Gastrocnemius medialis (tissue), 4 donors: Measurements from ENCODE around the gene ATP6V0D1.

Experiments used
- CTCF ChIP-seq, 5 experiments: fragments of 450-650 bp in 3 of 5; fragments of 200-600 bp in 2 of 5; sonication (generic) in 2 of 5; IDR thresholded peaks in 4 of 5; conservative IDR thresholded peaks in 1 of 5; 1 replicate in 4 of 5; 2 replicates in 1 of 5; pipeline ENCODE4 v1.5.1; 2016 to 2019; ENCODE audit warnings: antibody characterized with exemption in 5 of 5, mild to moderate bottlenecking in 3 of 5, moderate library complexity in 3 of 5
- POLR2A ChIP-seq, 2 donors: fragments of 450-650 bp; IDR thresholded peaks; one replicate each; pipeline ENCODE4 v1.6.1; 2017; ENCODE audit warnings: antibody characterized with exemption in 2 of 2, mild to moderate bottlenecking in 2 of 2, moderate library complexity in 2 of 2

DNA sequence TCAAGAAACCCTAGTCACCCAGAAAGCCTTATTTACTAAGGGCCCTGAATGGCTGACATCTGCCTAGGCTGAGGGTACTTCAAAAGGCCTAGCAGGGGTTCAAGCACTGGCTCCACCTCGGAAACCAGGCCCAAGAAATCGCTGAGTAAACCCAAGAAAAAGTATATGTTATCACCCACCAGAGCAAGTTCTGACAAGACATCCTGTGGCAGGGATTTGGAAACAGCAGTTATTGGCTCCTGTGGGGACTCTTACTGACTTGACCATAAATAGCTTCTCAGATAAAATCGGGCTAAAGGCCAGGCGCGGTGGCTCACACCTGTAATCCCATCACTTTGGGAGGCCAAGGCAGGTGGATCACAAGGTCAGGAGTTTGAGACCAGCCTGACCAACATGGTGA, 12.2 kb downstream of the ATP6V0D1 start:
- TF ChIP-seq POLR2A (IDR thresholded peaks at IDR 0.05), result no peak
- TF ChIP-seq CTCF (IDR thresholded peaks at IDR 0.05 in 4 of 5, conservative IDR thresholded peaks at IDR 0.05 in 1 of 5), result no peak
